Measurements from ENCODE around the gene DENND4B. TPM values are rescaled to one million over a fixed set of nuclear protein-coding genes. Genes with fewer than 3 reads are reported as not detected.

The DENND4B gene
- total and polyA plus RNA-seq, 7 donors = 23.1 to 75.4 (median 47.1) TPM

DNA sequence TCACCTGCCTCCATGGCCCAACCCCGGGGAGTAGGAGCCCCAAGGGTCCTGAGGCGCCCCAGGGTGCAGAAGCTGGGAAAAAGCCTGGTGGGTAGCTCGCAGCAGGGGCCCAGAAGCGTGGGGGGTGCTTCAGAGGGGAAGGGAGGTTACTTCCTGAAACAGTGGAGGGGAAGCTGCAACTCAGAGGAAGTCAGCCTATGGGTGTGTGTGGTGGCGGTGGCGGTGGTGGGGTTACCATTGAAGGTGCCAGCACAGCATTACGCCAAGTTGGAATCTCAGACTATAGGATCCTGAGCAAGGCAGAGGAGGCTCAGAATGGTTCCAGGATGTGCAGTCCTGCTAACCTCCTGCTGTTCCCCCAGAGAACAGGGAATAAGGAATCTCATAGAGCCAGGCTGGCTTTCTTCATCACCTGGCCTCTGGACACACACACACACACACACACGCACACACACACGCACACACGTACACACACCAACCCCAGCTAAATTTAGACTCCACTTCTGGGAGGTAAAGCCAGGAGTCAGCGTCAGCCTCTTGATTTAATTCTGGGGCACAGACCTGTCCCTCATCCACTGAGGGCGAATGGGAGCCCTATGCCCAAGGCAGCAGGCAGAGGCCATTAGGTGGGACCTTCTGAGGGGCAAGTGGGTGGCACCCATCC is 1.3 kb downstream of the DENND4B start:
- Histone ChIP-seq H3K27ac (peak overlapping the region; percentile 94), H3K4me3 (peak overlapping the region; percentile 99), H3K27me3 (ENCODE audit: insufficient read depth in 3 of 3, low read length in 2 of 3) (no peaks in the 10 kb centered on the region), H3K36me3 (ENCODE audit: insufficient read depth in 1 of 2, low read depth in 1 of 2) (peaks cover 6 to 59% of the 10 kb centered on the region in 2 donors), H3K9me3 (no peaks in the 10 kb centered on the region), H3K4me1 (peaks cover 24% of the 10 kb centered on the region)
- WGBS, 3 donors = 29 to 34% (median 32%) methylated on average over 12 of the region's 12 CpGs
- DNase-seq (peak; percentile 65 to 90), ATAC-seq (peak; percentile 77 to 87 (median 85))
- intact Hi-C loops (cut with DNase I) = loop anchor here (5.0 to 10.0 kb wide), 3 partner anchors 42 to 270 kb away; partner anchors contain the start of genes ILF2 (in 1 of the 2), NPR1 (in 1 of the 2) and RAB13 (in 1 of the 2)
- TF ChIP-seq, protein P1, sequence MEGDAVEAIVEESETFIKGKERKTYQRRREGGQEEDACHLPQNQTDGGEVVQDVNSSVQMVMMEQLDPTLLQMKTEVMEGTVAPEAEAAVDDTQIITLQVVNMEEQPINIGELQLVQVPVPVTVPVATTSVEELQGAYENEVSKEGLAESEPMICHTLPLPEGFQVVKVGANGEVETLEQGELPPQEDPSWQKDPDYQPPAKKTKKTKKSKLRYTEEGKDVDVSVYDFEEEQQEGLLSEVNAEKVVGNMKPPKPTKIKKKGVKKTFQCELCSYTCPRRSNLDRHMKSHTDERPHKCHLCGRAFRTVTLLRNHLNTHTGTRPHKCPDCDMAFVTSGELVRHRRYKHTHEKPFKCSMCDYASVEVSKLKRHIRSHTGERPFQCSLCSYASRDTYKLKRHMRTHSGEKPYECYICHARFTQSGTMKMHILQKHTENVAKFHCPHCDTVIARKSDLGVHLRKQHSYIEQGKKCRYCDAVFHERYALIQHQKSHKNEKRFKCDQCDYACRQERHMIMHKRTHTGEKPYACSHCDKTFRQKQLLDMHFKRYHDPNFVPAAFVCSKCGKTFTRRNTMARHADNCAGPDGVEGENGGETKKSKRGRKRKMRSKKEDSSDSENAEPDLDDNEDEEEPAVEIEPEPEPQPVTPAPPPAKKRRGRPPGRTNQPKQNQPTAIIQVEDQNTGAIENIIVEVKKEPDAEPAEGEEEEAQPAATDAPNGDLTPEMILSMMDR (IDR thresholded peaks at IDR 0.05) = no peak

DNA sequence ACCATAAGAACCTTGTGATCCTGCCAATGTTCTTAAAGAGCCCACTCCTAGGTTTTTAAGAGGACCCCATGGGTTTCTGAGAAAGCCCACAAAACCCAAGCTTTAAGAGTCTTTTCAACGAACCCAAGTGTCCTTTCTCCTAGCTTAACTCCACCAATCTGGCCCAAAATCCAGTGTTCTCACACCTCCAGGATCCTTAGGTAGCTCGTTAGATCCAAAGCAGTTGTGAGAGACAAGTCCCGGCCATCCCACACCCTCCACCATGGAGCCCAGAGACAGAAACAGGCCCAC is 1.7 kb downstream of the DENND4B start:
- ATAC-seq (no peak), DNase-seq (no peak)
- Histone ChIP-seq H3K4me3 (peak overlapping the region; percentile 99), H3K4me1 (peaks cover 24% of the 10 kb centered on the region), H3K9me3 (no peaks in the 10 kb centered on the region), H3K36me3 (ENCODE audit: insufficient read depth in 1 of 2, low read depth in 1 of 2) (peaks cover 10 to 59% of the 10 kb centered on the region in 2 donors), H3K27me3 (ENCODE audit: insufficient read depth in 3 of 3, low read length in 2 of 3) (no peaks in the 10 kb centered on the region), H3K27ac (peak overlapping the region; percentile 94)
- WGBS, 3 donors = 65 to 74% (median 67%) methylated on average over 3 of the region's 3 CpGs
- intact Hi-C loops (cut with DNase I) = loop anchor here (5.0 to 10.0 kb wide), 3 partner anchors 43 to 270 kb away; partner anchors contain the start of genes ILF2 (in 1 of the 2), NPR1 (in 1 of the 2) and RAB13 (in 1 of the 2)
- TF ChIP-seq, protein P1 (IDR thresholded peaks at IDR 0.05) = no peak

DNA sequence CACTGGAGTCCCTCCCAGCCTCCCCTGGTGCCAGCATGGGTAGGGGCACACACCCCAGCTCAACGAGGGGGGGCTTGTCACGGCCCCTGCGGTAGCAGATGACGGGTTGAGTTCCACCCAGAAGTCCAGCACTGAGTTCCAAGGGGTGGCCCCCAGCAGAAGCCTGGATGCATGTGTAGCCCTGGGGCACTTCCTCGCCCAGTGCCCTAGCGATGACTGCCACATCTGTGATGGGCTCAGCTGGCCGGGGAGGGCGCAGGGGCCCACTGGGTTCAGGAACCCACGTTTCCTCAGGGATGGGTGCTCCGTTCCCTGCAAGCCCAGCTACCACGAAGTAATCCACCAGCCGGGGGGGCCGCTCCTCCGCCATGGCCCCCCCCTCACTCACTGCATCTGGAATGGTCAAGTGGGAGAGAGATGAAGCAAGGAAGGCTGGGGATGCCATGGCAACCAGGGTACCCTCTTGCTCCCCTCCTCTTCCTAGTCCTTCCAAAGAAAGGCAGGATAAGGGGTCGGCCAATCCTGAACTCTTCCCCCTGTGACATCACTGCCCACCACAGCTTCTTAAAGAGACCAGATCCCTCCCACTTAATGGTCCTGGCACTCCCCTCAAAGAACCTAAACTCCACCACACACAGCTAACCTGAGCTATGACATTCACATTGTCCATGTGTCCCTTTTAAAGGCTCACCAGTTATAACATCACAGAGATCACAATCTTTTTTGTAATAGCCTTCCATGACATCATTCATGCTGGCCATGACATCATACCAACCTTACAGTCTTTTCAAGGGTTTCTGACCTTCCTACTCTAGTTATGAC is 2.3 kb downstream of the DENND4B start:
- ATAC-seq (no peak), DNase-seq (no peak)
- TF ChIP-seq, protein P1 (IDR thresholded peaks at IDR 0.05) = no peak
- Histone ChIP-seq H3K4me3 (peak overlapping the region; percentile 99), H3K27me3 (ENCODE audit: insufficient read depth in 3 of 3, low read length in 2 of 3) (no peaks in the 10 kb centered on the region), H3K9me3 (no peaks in the 10 kb centered on the region), H3K27ac (peak overlapping the region; percentile 94), H3K4me1 (peaks cover 24% of the 10 kb centered on the region), H3K36me3 (ENCODE audit: insufficient read depth in 1 of 2, low read depth in 1 of 2) (peaks cover 9 to 59% of the 10 kb centered on the region in 2 donors)
- intact Hi-C loops (cut with DNase I) = loop anchor here in 1 of 2 donors (10.0 kb wide), 2 partner anchors 149 to 269 kb away; partner anchors contain the start of genes ILF2 and NPR1
- 77 to 82% (median 81%) methylated on average over 14 to 15 of the region's 15 CpGs for WGBS, 3 donors

DNA sequence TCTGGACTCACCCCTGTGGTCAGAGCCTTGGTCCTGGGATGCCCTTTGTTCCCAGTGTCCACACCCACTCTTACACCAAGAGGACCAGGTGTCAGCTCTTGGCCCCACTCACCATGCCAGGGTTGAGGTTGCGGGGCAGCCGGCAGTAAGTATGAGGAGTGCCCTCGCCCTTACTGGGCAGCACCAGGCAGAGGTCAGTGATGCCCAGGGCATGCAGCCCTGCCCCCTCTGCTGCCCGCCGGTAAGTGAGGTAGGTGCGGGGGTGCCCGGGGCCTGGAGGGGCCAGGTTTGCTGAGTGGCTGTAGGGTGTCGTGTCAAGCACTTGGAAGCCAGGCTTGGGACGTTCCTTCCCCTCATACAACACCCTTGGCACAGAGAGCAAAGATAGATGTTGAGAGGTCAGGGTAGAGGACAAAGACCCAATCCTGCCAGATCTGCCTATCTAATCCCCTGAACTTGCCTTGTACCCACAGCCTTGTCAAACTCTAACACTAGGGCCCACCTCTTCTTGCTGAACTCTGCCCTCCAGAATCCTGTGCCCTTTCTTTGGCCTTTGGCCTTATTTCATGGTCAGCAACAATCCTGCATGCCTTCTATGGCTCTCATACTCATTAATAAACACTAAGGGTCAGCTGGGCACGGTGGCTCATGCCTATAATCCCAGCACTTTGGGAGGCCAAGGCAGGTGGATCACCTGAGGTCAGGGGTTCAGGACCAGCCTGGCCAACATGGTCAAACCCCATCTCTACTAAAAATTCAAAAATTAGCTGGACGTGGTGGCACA is 3.6 kb downstream of the DENND4B start:
- H3K4me3 ChIP-seq = no peak overlapping the region
- H3K4me1 ChIP-seq = peaks cover 24% of the 10 kb centered on the region
- DNase-seq (no peak), ATAC-seq (no peak)
- H3K27ac ChIP-seq = no peak overlapping the region
- peaks cover 7 to 59% of the 10 kb centered on the region in 2 donors for H3K36me3 ChIP-seq (ENCODE audit: insufficient read depth in 1 of 2, low read depth in 1 of 2)
- intact Hi-C loops (cut with DNase I) = loop anchor here (2.0 to 10.0 kb wide), 3 partner anchors 18 to 268 kb away; partner anchors contain the start of genes ILF2 (in 1 of the 2) and NPR1 (in 1 of the 2)
- TF ChIP-seq, protein P1 (IDR thresholded peaks at IDR 0.05) = no peak
- H3K9me3 ChIP-seq = no peaks in the 10 kb centered on the region
- WGBS, 3 donors = 67 to 82% (median 68%) methylated on average over 11 of the region's 11 CpGs
- no peaks in the 10 kb centered on the region for H3K27me3 ChIP-seq (ENCODE audit: insufficient read depth in 3 of 3, low read length in 2 of 3)

Measured in psoas muscle (tissue), 8 donors.